GM21447 (cell line): ENCODE data around the gene TAS2R38.
"Not testable (repeated sequence)": the region's sequence is repeated elsewhere in the genome, so short reads cannot be mapped to it uniquely, and the experiment has no call there.

ENCODE experiments used
- ATAC-seq: cut with Tn5 transposase; IDR thresholded peaks from one replicate; pipeline ENCODE4 v1.9.1; 2021; ENCODE audit not compliant: unreplicated experiment

The TAS2R38 gene

DNA sequence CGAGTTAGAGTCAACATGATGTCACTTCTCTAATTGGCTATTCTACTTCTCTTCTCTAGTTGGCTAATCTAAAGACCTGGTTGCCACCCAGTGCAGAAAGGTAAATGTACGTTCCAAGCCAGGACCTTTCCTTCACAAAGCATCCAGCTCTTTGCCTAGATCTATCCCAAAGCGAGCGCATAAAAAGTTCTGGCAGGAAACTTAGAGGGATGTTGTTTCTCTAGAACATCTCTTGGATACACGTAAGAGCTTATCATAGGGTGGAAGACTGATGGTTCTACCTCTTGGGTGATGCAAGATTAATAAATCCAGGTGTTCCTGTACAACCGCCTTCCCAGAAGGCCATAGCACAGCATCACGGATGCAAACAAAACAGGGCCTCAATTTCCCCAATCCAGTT lies at the start of gene TAS2R38:
Gene TAS2R38 (minus strand): TSS at position 101 of the 400 bp plus-strand sequence. CDS start 84 bp downstream, at position 17.
- no peak for ATAC-seq

DNA sequence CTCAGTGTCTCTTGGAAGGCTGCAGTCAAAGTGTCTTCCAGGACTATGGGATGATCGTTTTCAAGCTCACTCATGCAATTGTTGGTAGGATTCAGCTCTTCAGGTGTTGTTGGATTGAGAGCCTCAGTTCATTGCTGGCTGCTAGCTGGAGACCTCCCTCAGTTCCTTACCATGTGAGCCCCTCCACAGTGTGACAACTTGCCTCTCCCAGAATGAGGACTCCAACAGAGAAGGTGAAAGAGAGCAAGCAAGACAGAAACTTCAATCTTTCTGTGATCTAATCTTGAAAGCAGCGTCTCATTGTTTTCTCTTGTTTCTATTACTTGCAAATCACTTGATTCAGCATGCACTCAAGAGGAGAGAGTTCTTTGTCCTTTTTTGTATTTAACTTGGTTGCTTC lies 44.6 kb upstream of the TAS2R38 start:
- no peak for ATAC-seq

- no peak for ATAC-seq
These were observed 43.9 kb upstream of the TAS2R38 start for GRCh38 chr7:142017451-142017850.

- ATAC-seq = no peak
These were observed 39.4 kb upstream of the TAS2R38 start for GRCh38 chr7:142012825-142013511.

DNA sequence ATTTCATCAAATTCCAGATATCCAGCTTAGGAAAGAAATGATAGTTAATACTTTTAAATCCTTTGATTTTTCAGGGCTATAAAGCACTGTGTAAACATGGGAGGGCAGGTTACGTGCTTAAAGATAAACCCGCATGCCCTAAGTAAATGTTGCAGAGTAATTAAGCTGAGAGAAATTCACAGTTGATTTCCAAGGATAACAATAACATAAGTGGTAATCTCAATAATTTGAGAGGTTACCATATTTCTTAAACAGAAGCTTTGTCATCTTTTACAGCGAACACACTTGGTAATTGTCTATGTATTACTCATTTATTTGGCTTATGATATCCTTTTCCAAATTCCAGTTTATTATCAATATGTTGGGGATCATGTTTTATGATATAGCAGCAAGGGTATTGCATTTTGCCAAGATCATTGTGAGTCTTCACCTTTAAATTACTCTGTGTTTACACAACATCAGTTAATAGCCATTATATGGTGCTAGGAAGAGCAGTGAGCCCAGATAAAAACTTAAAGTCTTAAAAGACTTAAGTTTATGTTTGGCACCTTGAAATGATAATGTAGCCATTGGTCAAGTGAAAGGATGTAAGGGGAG lies 37.5 kb upstream of the TAS2R38 start:
- no peak for ATAC-seq

DNA sequence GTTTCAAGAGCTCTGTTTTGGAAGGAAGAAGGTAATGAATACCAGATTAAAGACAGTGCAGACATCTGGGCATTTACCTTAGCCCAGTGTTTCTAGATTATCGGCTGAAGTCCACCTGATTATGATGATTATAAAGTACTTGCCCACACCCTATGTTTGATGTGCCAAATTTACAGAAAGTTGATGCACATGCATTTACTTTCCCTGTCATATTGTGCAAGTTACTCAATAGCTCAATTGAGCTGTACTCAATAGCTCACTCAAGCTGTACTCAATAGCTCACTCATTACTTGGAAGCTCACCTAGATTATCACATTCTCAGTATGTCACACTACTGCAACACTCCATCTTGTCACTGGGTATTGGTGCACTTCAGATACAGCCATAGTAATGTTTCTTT lies 35.6 kb upstream of the TAS2R38 start:
- ATAC-seq = no peak

- ATAC-seq = no peak
These were observed 33.0 kb upstream of the TAS2R38 start for GRCh38 chr7:142006577-142006976.

GRCh38 chr7:142002179-142002578 lies 28.6 kb upstream of the TAS2R38 start:
- no peak for ATAC-seq

- ATAC-seq = no peak
These were observed 27.7 kb upstream of the TAS2R38 start for GRCh38 chr7:142001163-142001874.

DNA sequence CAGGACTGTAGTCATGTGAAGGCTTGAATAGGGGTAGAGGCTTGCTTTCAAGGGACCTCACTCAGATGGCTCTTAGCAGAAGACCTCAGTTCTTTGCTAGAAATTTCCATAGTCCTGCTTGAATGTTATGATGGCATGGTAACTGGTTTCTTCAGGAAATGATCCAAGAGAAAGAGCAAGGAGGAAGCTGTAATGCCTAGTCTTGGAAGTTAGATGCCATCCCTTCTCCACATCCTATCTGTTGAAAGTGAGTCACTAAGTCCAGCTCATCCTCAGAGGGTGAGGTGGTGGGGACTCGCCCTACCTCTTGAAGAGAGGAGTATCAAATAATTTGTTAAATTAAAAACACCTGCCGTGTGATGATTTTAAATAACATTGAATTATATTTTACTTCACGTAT lies 26.7 kb upstream of the TAS2R38 start:
- ATAC-seq = no peak

- no peak for ATAC-seq
These were observed 25.6 kb upstream of the TAS2R38 start for GRCh38 chr7:141999058-141999623.

DNA sequence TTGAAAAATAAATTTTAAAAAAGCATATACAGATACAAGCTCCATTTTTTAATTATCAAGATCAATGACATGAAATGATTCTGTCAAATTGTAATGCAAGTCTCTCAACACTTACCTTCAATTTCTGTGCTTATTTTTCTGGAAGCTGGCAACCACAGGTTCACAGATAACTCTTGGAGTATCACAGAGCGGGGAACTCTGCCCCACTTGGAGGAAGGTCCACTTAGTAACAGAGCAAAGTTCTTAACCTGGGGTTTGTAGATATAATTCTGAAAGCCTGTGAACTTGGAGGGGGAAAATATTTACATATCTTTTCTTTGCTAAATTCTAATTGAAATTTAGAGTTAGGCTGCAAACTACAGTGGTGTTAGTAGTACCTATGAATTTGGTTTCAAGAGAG lies 19.8 kb upstream of the TAS2R38 start:
- ATAC-seq = no peak

- ATAC-seq = no peak
These were observed 19.1 kb upstream of the TAS2R38 start for GRCh38 chr7:141992688-141993087.

- no peak for ATAC-seq
These were observed 18.6 kb upstream of the TAS2R38 start for GRCh38 chr7:141992156-141992555.

DNA sequence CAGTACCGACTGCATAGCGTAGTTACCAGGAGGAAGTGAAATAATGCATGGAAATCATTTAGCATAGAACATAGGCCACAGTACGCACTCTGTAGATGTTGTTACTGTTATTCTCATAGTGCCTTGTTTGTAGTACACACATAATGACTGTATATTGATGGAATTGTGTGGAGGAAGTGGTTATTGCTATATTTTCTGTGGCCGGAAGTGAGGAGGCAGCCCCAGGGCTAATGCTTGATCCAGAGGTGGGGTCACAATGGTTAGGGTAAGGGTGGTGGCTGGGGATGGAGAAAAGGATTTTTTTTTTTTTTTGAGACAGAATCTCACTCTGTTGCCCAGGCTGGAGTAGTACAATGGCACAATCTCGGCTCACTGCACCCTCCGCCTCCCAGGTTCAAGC lies 17.6 kb upstream of the TAS2R38 start:
- ATAC-seq = no peak

GRCh38 chr7:141990011-141990725 lies 16.6 kb upstream of the TAS2R38 start:
- no peak for ATAC-seq

GRCh38 chr7:141987803-141988202 lies 14.2 kb upstream of the TAS2R38 start:
- not testable (repeated sequence) for ATAC-seq

DNA sequence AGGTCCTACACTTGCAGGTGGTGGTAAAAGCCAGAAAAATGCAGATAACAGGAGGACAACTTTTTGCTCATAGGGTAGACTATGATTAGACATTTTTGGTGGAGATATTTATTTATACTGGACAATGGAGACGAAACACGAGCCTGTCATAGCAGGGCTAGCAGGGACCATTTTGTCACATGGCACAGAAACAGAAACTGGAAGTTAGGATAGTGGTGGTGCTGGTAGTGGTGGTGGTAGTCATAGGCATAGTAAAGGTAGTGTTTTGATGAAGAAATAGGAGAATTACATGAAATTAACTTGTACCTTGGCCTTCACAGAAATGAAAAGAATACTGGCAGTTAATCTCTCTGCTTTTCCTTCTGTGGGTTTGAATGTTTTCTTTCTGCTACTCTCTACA lies 13.3 kb upstream of the TAS2R38 start:
- ATAC-seq = no peak

- not testable (repeated sequence) for ATAC-seq
These were observed 12.4 kb upstream of the TAS2R38 start for GRCh38 chr7:141985926-141986325.

- no peak for ATAC-seq
These were observed 6.0 kb upstream of the TAS2R38 start for GRCh38 chr7:141979568-141979967.

- no peak for ATAC-seq
These were observed 4.8 kb upstream of the TAS2R38 start for GRCh38 chr7:141978351-141978750.
